Caco-2 (cell line): ENCODE measurements around the gene CARD9. TPM values are rescaled to one million over a fixed set of nuclear protein-coding genes. Genes with fewer than 3 reads are reported as not detected.
"Not testable (repeated sequence)": the region's sequence is repeated elsewhere in the genome, so short reads cannot be mapped to it uniquely, and the experiment has no call there.

Source experiments
- BruUV-seq: library from RNA; stranded (reverse); fragments of 400-500 nt; replicated peaks from 2 replicates; lab custom pipeline; 2021; lab: Mats Ljungman, UMichigan
- CTCF ChIA-PET: fragments of 300-600 bp; sonication (Branson Sonifier 250); formaldehyde crosslinking; loops from one replicate; lab custom pipeline; 2022; ENCODE audit warnings: antibody characterized with exemption; lab: Charles Lee
- POLR2A ChIA-PET: fragments of 300-600 bp; sonication (Branson Sonifier 250); formaldehyde crosslinking; loops from one replicate; lab custom pipeline; 2022; ENCODE audit warnings: antibody characterized with exemption; lab: Charles Lee
- DNase-seq, 2 experiments: peaks; one replicate each; pipeline versions ENCODE4 v3.0.0 to v3.0.0-alpha.2; 2020 to 2022
- H3K27me3 ChIP-seq: replicated peaks from 2 replicates; pipeline ENCODE4 v1.6.0; 2011; ENCODE audit warnings: low read length; ENCODE audit not compliant: control insufficient read depth, insufficient read depth
- H3K36me3 ChIP-seq: 2 replicates; pipeline ENCODE4 v1.5.1; 2011; ENCODE audit warnings: low read length; ENCODE audit not compliant: control insufficient read depth, insufficient read depth
- H3K4me1 ChIP-seq: fragments of 250-450 bp; sonication (Bioruptor Pico); 2 replicates; pipeline ENCODE4 v1.5.1; 2020; ENCODE audit warnings: mild to moderate bottlenecking
- H3K4me3 ChIP-seq: 2 replicates; pipeline ENCODE4 v1.5.1; 2011; ENCODE audit warnings: low read depth, mild to moderate bottlenecking, control low read depth, low read length
- H3K9me3 ChIP-seq: fragments of 250-450 bp; sonication (Bioruptor Pico); 2 replicates; pipeline ENCODE4 v1.5.1; 2020; ENCODE audit warnings: mild to moderate bottlenecking, moderate library complexity
- H3K27ac Mint-ChIP-seq: one replicate; pipeline ENCODE4 v1.8.0; 2022; ENCODE audit warnings: mixed read lengths; ENCODE audit not compliant: unreplicated experiment
- H3K27me3 Mint-ChIP-seq: one replicate; pipeline ENCODE4 v1.8.0; 2022; ENCODE audit warnings: mixed read lengths; ENCODE audit not compliant: insufficient read depth, unreplicated experiment
- H3K36me3 Mint-ChIP-seq: one replicate; pipeline ENCODE4 v1.8.0; 2022; ENCODE audit warnings: mild to moderate bottlenecking, mixed read lengths; ENCODE audit not compliant: insufficient read depth, unreplicated experiment
- H3K4me1 Mint-ChIP-seq: one replicate; pipeline ENCODE4 v1.8.0; 2022; ENCODE audit warnings: low read depth, mixed read lengths; ENCODE audit not compliant: unreplicated experiment
- H3K4me3 Mint-ChIP-seq: one replicate; pipeline ENCODE4 v1.8.0; 2022; ENCODE audit warnings: mild to moderate bottlenecking, moderate library complexity, mixed read lengths; ENCODE audit not compliant: unreplicated experiment
- H3K9me3 Mint-ChIP-seq: one replicate; pipeline ENCODE4 v1.8.0; 2022; ENCODE audit warnings: mixed read lengths; ENCODE audit not compliant: unreplicated experiment
- CTCF ChIP-seq, 2 experiments: fragments of 200-600 bp in 1 of 2; IDR thresholded peaks; 1 replicate in 1 of 2; 2 replicates in 1 of 2; pipeline versions ENCODE4 v1.5.1 to v1.8.0; 2011 to 2022; ENCODE audit warnings: antibody characterized with exemption in 1 of 2, control low read depth in 1 of 2, inconsistent platforms in 1 of 2, low read depth in 1 of 2, low read length in 1 of 2, mild to moderate bottlenecking in 1 of 2, moderate library complexity in 1 of 2; ENCODE audit not compliant: insufficient read depth in 1 of 2, severe bottlenecking in 1 of 2, unreplicated experiment in 1 of 2
- intact Hi-C: fragments of 100-400 bp; cut with micrococcal nuclease; formaldehyde crosslinking; loops from one replicate; pipeline ENCODE4 v1.10.0; 2022; ENCODE audit not compliant: unreplicated experiment
- total RNA-seq: library from RNA; stranded (reverse); gene quantifications from 2 replicates; pipeline ENCODE4 v1.2.3, GENCODE V29; 2022

Gene CARD9
- total RNA-seq, 1 experiment from 2014 or later: 1.7 TPM

DNA sequence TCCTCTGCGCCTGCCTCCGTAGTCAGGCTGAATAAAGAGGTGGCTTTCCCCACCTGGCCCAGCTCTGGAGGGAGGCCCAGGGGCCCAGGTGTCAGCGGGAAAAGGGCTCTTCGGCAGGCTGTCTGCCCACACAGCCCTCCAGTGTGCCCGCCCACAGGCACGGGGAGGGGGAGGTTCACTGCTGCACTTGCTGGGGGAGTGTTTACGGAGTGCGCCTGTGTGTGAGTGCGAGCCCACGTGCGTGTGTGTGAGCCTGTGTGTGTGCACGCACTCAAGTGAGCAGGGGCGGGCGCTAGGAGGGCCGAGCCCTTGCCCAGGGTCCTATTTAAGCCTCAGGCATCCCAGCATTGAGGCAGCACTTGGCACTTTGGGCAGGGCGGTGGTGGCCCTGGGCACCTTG, 20.8 kb downstream of the CARD9 start:
- TF ChIP-seq CTCF (IDR thresholded peaks at IDR 0.05; ENCODE audit: insufficient read depth in 1 of 2, low read depth in 1 of 2, low read length in 1 of 2, severe bottlenecking in 1 of 2, unreplicated experiment in 1 of 2): no peak
- Histone ChIP-seq H3K27me3 (no peaks in the 10 kb centered on the region), H3K4me1 (peaks cover 12% of the 10 kb centered on the region), H3K4me3 (no peak overlapping the region), H3K36me3 (no peaks in the 10 kb centered on the region), H3K9me3 (no peaks in the 10 kb centered on the region)
- intact Hi-C loops: no loop called here
- H3K36me3 Mint-ChIP-seq: peaks cover 47% of the 10 kb centered on the region
- H3K9me3 Mint-ChIP-seq: no peaks in the 10 kb centered on the region
- H3K4me3 Mint-ChIP-seq: no peak overlapping the region
- H3K27me3 Mint-ChIP-seq: no peaks in the 10 kb centered on the region
- ChIA-PET CTCF (interaction anchor here (0.6 kb wide), 1 partner anchor 10 kb away, joined by 3 read pairs; no protein-coding TSS in a partner anchor), POLR2A (no interaction called here)
- H3K4me1 Mint-ChIP-seq: no peaks in the 10 kb centered on the region
- H3K27ac Mint-ChIP-seq: no peak overlapping the region
- BruUV-seq: no TSS peak
- DNase-seq: no peak

- POLR2A ChIA-PET, H3K27ac Mint-ChIP-seq, H3K36me3 ChIP-seq, H3K9me3 Mint-ChIP-seq, CTCF ChIA-PET, H3K4me3 Mint-ChIP-seq, intact Hi-C loops, H3K27me3 Mint-ChIP-seq, BruUV-seq, H3K4me3 ChIP-seq, H3K27me3 ChIP-seq, DNase-seq, H3K9me3 ChIP-seq, H3K4me1 Mint-ChIP-seq: not testable (repeated sequence)
- peaks cover 51% of the 10 kb centered on the region for H3K36me3 Mint-ChIP-seq
- peaks cover 12% of the 10 kb centered on the region for H3K4me1 ChIP-seq
Observed at GRCh38 chr9:136351868-136352267, 21.6 kb downstream of the CARD9 start.

GRCh38 chr9:136351252-136351800, 22.1 kb downstream of the CARD9 start:
- Histone ChIP-seq H3K4me1 (peaks cover 18% of the 10 kb centered on the region), H3K9me3 (no peaks in the 10 kb centered on the region), H3K36me3 (no peaks in the 10 kb centered on the region), H3K27me3 (no peaks in the 10 kb centered on the region), H3K4me3 (no peak overlapping the region)
- Mint-ChIP-seq H3K27ac (no peak overlapping the region), H3K36me3 (peaks cover 51% of the 10 kb centered on the region), H3K4me3 (no peak overlapping the region), H3K27me3 (no peaks in the 10 kb centered on the region), H3K9me3 (no peaks in the 10 kb centered on the region), H3K4me1 (no peaks in the 10 kb centered on the region)
- no peak for TF ChIP-seq CTCF (IDR thresholded peaks at IDR 0.05; ENCODE audit: insufficient read depth in 1 of 2, low read depth in 1 of 2, low read length in 1 of 2, severe bottlenecking in 1 of 2, unreplicated experiment in 1 of 2)
- ChIA-PET POLR2A (no interaction called here), CTCF (no interaction called here)
- no peak for DNase-seq
- no TSS peak for BruUV-seq
- intact Hi-C loops: no loop called here
